Dedifferentiated amniotic fluid mesenchymal stem cell (primary cell): ENCODE measurements around the gene DDX56.
A peak's percentile ranks its signal among the peaks of the same experiment; 100 is the strongest.

Source experiments
- DNase-seq: peaks from one replicate; pipeline ENCODE4 v3.0.0-alpha.2; 2016; ENCODE audit errors: extremely low spot score

The DDX56 gene, protein sequence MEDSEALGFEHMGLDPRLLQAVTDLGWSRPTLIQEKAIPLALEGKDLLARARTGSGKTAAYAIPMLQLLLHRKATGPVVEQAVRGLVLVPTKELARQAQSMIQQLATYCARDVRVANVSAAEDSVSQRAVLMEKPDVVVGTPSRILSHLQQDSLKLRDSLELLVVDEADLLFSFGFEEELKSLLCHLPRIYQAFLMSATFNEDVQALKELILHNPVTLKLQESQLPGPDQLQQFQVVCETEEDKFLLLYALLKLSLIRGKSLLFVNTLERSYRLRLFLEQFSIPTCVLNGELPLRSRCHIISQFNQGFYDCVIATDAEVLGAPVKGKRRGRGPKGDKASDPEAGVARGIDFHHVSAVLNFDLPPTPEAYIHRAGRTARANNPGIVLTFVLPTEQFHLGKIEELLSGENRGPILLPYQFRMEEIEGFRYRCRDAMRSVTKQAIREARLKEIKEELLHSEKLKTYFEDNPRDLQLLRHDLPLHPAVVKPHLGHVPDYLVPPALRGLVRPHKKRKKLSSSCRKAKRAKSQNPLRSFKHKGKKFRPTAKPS

DNA sequence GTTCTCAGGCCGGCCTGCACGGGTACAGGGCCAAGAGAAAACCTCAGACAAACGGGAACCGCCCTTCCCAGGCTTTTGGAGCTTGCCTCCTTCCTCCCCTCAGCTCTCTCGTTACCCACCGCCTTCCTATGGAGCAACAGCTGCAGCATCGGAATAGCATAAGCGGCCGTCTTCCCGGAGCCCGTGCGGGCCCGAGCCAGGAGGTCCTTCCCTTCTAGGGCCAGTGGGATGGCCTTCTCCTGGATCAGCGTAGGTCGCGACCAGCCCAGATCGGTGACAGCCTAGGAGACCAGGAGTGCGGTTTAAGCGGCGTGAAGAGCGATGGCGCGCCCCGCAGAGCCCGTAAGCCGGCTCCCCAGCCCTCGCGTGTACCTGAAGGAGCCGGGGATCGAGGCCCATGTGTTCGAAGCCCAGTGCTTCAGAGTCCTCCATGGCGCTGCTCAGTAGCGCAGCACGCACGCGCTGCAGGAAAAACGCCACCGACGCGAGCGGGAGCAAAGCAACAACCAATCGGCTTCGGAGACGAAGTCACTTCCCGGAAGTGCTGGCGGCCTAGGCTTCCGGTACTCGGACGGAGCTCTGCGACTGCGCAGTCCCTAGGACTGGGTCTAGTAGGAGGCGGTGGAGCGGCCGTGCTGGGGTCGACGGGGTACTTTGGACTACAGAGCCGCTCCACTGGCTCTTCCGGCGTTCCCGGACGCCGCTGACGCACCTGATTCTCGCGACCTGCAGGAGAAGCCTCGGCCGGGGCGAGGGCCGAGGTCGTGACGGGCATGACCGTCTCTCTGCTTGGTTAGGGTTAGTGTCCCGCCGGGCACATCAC lies at the start of gene DDX56:
Gene DDX56 (minus strand): TSS at position 445 of the 823 bp plus-strand sequence. CDS start 13 bp downstream, at position 432.
- peak; percentile 94 for DNase-seq

DNA sequence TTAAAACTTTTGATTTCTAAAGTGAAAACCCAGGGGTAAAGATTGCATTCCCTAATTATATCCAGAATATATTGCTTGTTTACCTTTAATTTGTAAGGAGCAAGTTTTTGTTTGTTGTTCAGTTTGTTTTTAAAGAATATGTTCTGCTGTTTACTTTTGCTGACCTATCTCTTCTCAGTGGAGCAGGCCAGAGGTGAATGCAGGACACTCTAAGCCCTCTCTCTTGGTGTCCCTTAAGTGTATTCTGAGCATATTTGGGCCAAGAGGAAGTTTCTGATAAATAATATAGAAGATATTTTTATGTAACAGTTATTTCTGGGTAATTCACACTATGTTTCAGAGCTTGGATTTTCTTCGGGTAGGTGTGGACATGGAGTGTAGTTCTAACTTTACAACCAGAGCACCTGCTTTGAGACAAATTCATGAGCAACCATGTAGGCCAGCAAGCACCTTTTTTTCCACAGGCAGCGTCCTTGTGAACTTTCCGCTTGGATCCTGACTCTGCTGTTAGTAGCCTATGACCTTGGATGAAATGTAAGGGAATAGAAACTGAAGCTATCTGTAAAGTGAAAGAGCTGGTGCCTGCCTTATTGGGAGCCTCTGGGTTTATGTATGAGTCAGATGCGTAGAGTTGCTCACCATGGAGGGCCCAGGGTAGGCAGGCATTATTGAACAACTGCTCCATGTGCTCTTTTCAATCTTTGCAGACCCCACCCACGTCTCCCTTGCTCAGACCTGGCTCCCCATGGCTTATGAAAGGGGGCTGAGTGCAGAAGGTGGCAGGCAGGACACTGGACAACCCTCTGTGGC lies 48.8 kb upstream of the DDX56 start:
- no peak for DNase-seq

DNA sequence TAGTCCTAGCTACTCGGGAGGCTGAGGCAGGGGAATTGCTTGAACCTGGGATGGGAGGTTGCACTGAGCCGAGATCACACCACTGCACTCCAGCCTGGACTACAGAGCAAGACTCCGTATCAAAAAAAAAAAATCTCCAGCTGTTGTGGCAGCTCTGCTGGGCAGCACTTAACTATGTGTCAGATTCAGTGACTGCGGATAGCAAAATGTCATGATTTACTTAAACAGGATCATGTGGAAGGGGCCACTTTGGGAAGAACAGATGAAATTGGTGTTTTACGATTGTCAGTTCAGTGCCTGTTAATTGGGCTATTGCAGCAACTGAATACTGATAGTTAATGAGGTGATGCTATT lies 48.0 kb upstream of the DDX56 start:
- no peak for DNase-seq

DNA sequence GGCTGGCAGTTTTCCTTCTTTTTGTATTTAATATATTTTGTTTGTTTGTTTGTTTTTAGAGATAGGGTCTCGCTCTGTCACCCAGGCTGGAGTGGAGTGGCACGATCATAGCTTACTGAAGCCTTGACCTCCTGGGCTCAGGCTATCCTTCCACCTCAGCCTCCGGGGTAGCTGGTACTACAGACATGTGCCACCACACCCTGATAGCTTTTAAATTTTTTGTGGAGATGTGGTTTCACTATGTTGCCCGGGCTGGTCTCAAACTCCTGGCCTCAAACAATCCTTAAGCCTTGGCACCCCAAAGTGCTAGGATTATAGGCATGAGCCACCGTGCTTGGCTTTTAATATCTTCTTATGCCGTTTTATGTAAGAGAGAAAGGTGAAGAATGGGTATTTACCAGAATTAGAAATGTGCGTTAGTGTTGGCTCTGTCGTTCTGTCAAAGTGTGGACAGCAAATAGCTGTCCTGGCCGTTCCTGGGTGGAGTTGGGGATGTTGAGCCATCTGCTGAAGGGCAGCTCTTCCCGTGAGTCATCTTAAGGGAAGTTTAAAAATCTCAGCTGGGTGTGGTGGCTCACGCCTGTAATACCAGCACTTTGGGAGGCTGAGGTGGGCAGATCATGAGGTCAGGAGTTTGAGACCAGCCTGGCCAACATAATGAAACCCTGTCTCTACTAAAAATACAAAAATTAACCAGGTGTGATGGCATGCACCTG lies 47.5 kb upstream of the DDX56 start:
- no peak for DNase-seq

DNA sequence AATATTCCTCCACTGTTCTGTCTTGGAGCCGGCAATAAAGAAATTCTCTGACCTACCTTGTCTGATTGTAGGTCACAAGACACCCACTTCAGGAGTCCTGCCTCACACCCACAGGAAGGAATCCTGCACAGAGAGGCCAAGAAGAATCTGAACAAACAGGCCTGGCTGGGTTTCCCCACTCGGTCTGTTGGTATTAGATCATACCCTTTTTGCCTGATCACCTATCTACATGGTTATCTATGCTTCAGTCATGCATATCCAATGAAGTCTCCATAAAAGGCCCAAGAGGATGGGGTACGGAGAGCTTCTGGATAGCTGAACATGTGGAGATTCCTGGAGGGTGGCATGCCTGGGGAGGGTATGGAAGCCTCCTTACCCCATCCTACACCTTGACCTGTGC lies 45.0 kb upstream of the DDX56 start:
- DNase-seq, result no peak

DNA sequence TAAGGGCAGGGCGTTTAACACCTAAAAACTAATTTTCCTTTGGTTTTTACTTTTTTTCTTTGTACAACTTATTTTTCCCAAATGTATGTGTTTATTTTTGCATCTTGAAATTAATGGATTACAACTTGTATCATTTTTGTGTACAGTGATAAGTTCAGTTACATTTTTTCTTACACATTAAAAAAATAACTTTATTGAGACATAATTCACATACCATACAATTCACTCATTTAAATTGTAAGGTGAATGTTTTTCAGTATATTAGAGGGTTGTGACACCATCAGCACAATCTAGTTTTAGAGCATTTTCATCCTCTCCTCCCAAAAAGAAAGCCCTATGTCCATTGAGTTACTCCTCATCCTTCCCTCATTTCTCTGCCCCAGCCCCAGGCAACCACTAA lies 44.3 kb upstream of the DDX56 start:
- no peak for DNase-seq

DNA sequence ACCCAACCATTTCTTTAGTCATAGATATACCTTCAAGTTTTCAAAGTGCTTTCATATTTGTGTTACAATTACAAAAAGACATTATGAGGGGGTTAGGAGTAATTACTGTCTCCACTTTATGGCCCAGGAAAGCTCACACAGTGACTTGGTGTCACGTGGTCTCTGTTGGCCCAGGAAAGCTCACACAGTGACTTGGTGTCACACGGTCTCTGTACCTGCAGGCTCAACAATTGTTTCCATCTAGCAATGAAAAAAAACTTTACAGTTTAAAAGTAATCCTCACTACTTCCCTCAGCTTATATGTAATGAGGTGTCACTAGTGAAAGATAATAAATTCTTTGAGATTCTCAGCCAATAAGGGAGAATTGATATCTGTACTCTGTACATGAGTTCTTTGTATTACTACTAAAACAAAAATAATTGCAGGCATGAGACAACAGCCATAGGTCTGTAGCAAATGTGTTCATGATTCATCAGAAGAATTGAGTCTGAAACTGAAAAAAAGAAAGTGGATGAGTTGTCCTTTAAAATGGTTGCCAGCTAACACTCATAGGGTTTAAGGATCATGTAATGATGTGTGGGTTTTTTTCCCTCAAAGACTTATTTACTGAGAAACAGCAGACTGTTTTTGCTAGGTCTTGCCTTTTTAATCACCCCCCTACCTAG lies 43.6 kb upstream of the DDX56 start:
- peak; percentile 53 for DNase-seq

DNA sequence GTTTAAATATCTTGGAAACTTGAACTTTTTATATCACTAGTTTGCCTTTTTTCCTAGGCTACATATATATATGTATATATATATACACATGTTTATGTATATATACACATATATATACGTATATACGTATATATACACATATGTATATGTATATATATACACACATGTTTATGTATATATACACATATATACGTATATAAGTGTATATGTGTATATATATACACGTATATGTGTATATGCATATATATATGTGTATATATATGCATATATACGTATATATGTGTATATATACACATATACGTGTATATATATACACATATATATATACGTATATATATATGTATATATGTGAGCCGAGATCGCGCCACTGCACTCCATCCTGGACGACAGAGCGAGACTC lies 42.8 kb upstream of the DDX56 start:
- no peak for DNase-seq

DNA sequence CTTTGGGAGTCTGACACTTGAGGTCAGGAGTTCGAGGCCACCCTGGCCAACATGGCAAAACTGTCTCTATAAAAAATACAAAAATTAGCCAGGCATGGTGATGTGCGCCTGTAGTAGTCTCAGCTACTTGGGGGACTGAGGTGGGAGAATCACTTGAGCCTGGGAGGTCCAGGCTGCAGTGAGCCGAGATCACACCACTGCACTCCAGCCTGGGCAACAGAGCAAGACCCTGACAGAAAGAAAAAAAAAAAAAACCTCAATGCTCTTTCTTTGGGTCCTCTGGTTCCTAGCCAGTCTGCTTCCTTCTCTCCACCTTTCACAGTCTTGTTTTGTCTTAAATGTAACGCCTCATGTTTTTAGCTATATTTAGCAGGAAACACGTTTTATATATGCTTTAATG lies 42.1 kb upstream of the DDX56 start:
- no peak for DNase-seq

DNA sequence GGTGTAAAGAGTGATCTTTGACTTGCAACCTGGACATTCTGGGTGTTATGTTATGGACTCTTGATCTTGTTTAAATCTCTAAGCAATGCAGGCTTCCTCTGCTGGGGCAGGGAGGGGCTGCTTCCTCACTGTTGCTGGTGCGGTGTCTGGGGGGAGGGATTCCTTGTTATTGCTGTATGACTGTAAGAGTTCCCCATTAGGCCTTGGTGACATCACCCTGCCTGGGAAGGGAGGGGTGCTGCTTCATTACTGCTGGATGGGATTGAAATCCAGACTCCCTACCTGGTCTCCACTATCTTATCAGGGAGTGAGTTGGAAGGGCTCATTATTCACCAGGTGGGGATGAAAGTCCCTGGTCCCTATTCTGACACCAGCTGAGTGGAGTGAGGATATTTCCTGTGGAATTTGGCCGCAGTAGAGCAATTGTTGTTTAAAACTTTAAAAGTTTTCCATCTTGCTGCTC lies 41.5 kb upstream of the DDX56 start:
- no peak for DNase-seq

DNA sequence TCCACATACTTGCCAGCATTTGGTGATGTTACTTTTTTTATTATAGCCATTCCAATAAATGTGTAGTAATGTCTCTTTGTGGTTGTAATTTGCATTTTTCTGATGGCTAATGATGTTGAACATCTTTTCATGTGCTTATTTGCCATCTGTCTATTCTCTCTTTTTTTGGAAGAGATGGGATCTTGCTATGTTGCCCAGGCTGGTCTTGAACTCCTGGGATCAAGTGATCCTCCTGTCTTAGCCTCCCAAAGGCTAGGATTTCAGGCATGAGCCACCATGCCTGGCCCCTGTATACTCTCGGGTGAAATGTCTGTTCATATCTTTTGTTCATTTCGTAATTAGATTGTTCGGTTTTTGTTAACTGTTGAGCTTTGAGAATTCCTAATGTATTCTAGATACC lies 36.1 kb upstream of the DDX56 start:
- DNase-seq, result no peak

DNA sequence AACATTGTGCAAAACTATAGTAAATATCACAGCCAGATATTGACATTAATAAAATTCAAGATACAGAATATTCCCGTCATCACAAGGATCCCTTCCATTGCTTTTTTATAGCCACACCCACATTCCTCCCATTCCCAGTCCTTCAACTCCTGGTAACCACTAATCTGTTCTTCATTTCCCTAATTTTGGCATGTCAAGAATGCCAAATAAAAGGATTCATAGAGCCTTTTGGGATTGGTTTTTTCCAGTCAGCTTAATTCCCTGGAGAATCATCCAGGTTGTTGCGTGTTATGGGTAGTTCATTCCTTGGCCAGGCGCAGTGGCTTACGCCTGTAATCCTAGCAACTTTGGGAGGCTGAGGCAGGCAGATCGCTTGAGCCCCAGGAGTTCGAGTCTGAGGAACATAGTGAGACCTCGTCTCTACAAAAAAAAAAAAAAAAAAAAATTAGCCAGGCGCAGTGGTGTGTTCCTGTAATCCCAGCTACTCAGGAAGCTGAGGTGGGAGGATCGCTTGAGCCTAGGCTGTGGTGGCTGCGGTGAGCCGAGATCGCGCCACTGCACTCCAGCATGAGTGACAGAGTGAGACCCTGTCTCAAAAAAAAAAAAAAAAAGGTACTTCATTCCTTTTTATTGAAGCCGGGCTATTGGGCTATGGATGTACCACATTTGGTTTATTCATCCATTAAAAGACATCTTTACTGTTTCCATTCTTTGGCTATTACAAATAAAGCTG lies 35.4 kb upstream of the DDX56 start:
- peak; percentile 69 for DNase-seq

DNA sequence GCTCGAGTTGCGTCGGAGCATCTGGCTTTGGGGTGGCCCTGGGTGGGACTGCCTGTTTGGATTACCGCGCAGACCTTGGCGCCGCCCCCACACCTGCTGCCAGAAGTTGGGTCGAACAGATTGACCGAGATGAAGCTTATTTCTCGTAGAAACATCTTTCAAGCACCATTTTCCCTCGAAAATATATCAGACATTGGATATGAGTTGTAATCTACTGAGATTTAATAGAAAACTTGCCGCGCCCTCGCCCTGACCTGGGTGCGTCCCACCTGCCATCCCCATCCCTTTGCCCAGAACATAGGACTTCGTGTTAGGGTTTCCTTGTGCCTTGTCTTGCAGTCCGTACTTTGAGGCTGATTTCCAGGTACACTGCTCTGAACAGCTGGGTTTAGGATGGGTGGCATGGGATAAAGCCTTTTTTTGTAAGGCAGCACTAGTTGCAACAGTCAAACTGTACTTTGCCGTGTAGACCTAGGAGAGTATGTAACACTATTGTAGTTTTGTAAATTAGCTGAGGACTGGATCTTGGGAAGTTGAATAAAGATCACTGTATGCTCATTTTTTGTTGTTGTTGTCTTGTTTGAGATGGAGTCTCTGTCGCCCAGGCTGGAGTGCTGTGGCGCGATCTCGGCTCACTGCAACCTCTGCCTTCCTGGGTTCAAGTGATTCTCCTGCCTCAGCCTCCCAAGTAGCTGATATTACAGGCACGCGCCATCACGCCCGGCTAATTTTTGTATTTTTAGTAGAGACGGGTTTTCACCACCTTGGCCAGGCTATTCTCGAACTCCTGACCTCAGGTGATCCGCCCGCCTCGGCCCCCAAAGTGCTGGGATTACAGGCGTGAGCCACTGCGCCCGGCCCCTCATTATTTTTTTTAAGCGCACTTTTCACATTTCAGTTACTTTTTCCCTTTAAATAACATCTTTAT lies 33.7 kb upstream of the DDX56 start:
- DNase-seq, result no peak

DNA sequence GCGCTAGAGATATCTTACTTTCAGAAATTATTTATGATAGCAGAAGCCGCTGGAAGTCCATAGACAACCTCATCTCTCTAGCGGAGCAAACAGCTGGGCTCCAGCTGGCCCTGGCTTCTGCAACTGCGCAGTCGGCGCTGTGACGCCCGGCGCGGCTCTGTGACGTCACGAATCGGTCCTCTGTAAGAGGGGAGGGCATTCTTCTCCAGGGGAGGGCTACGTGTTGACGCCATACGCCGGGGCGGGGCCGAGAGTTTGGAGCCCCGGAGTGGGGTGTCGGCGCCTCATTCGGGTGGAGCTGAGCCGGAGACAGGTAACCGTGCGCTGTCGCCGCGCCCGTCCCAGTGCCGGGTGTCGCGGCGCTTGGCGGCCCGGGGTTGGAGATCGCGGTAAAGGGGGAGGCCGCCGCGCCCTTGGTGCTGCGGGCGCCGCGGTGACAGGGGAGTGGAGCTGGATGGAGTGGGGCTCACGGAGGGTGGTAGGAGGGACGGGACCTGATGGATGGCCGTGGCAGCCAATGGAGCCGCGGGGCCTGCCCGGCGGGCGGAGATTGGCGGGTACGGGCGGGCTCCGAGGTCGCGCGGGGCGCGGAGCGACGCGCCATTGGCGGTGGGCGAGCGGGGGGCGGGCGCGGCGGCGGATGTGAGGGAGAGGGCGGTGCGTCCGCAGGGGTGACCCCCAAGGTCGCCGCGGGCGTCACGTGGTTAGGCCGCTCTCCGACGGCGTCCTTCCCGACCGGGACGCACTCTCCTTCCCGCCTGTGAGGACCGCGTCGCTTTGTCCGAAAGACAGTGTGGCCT lies 32.8 kb upstream of the DDX56 start, which contains the start of gene OGDH:
Gene OGDH (plus strand): TSS at position 287 of the 800 bp plus-strand sequence. CDS start 17,717 bp downstream, outside the sequence.
- DNase-seq, result peak; percentile 98

DNA sequence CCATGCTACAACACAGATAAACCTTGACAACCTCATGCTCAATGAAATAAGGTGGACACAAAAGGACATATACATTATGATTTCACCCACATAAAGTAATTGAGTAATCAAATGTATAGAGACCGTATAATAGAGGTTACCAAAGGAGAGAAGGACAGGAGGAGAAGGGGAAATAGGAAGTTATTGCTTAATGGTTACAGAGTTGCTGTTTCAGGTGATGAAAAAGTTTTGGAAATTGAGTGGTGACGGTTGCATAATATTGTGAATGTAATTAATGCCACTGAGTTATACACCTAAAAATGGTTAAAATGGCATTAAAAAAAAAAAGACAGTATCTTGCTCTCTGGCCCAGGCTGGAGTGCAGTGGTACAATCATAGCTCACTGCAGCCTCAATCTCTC lies 31.2 kb upstream of the DDX56 start:
- no peak for DNase-seq

DNA sequence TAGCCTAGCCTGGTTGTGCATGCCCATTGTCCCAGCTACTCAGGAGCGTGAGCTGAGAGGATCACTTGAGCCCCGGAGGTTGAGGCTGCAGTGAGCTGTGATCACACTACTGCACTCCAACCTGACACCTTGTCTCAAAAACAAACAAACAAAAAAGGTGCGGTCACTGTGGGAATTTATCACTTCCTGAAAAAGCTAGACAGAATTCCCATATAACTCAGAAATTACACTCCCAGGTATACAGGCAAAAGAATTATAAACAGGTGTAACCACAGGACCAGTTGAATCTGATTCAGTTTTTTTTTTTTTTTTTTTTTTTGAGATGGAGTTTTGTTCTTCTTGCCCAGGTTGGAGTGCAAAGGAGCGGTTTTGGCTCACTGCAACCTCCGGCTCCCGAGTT lies 29.5 kb upstream of the DDX56 start:
- no peak for DNase-seq

DNA sequence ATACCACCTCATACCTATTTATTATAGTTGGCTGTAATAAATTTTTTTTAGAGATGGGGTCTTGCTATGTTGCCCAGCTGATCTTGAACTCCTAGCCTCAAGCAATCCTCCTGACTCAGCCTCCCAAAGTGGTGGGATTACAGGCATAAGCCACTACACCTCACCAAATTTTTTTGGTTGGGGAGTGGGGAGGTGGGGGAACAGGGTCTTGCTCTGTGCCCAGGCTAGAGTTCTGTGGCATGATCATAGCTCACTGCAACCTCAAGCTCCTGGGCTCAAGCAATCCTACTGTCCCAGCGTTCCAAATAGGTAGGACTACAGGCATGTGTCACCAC lies 28.8 kb upstream of the DDX56 start:
- no peak for DNase-seq

DNA sequence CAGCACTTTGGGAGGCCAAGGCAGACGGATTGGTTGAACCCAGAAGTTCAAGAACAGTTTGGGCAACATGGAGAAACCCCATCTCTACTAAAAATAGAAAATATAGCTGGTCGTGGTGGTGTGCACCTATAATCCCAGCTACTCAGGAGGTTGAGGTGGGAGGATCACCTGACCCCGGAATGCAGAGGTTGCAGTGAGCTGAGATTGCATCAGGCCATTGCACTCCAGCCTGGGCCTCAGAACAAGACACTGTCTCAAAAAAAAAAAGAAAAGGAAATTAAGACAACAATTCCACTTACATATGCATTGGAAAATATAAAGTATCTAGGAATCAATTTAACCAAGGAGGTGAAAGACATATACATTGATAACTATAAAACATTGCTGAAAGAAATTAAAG lies 25.5 kb upstream of the DDX56 start:
- no peak for DNase-seq
